K562 (cell line): Measurements from ENCODE around the gene SFR1. TPM values are rescaled to one million over a fixed set of nuclear protein-coding genes. Genes with fewer than 3 reads are reported as not detected.
A peak's percentile ranks its signal among the peaks of the same experiment; 100 is the strongest.

ENCODE experiments used
- CBFB ChIP-seq: sonication (generic); formaldehyde crosslinking; IDR thresholded peaks from 2 replicates; pipeline ENCODE4 v1.4.0; 2020; ENCODE audit warnings: mild to moderate bottlenecking, missing genetic modification reagents
- CBX8 ChIP-seq: fragments of 200-600 bp; sonication (generic); IDR thresholded peaks from 2 replicates; pipeline ENCODE4 v1.6.1; 2012; ENCODE audit warnings: borderline replicate concordance, mixed run types, low read depth, mild to moderate bottlenecking, moderate library complexity, mixed read lengths, low read length, control low read depth, inconsistent platforms; ENCODE audit not compliant: poor library complexity, severe bottlenecking; ENCODE audit errors: extremely low read depth
- CEBPG ChIP-seq, 3 experiments: fragments of 200-800 bp in 1 of 3; sonication (Bioruptor generic) in 1 of 3; sonication (generic) in 1 of 3; formaldehyde crosslinking in 1 of 3; IDR thresholded peaks in 2 of 3; conservative IDR thresholded peaks in 1 of 3; 2 replicates each; pipeline versions ENCODE4 v1.6.1 to v1.8.0; 2016 to 2022; ENCODE audit warnings: missing compliant biosample characterization in 2 of 3, missing genetic modification characterization in 2 of 3, mild to moderate bottlenecking in 1 of 3, missing genetic modification reagents in 1 of 3
- FOXJ2 ChIP-seq: fragments of 200-800 bp; sonication (Bioruptor generic); IDR thresholded peaks from 2 replicates; pipeline ENCODE4 v1.6.1; 2016; ENCODE audit warnings: missing genetic modification characterization, missing compliant biosample characterization
- FOXM1 ChIP-seq, 2 experiments: fragments of 450-650 bp in 1 of 2; sonication (generic) in 1 of 2; formaldehyde crosslinking in 1 of 2; IDR thresholded peaks; 2 replicates each; pipeline versions ENCODE4 v1.6.1 to v1.9.0; 2017 to 2022; ENCODE audit warnings: low read depth in 2 of 2, mild to moderate bottlenecking in 2 of 2, missing genetic modification reagents in 1 of 2, moderate library complexity in 1 of 2
- GABPA ChIP-seq: fragments of 200-800 bp; sonication (Bioruptor generic); conservative IDR thresholded peaks from 2 replicates; pipeline ENCODE4 v1.6.1; 2016; ENCODE audit warnings: low read depth, missing genetic modification characterization, missing compliant biosample characterization
- PRMT5 ChIP-seq: sonication (generic); formaldehyde crosslinking; IDR thresholded peaks from 2 replicates; pipeline ENCODE4 v1.5.0; 2020; ENCODE audit warnings: missing genetic modification reagents
- SRSF3 ChIP-seq: fragments of 200-400 bp; formaldehyde crosslinking; IDR thresholded peaks from 2 replicates; pipeline ENCODE4 v1.6.1; 2016; ENCODE audit warnings: mild to moderate bottlenecking, low read length, moderate library complexity; ENCODE audit not compliant: insufficient read depth
- TRIM24 ChIP-seq, 2 experiments: fragments of 450-650 bp; IDR thresholded peaks; 2 replicates each; pipeline ENCODE4 v1.6.1; 2016
- ZNF124 ChIP-seq: sonication (generic); formaldehyde crosslinking; IDR thresholded peaks from 2 replicates; pipeline ENCODE4 v1.8.1; 2022; ENCODE audit warnings: missing genetic modification reagents
- ZNF274 ChIP-seq: IDR thresholded peaks from 2 replicates; pipeline ENCODE4 v1.6.1; 2011; ENCODE audit warnings: low read depth, mild to moderate bottlenecking, low read length, moderate library complexity, borderline replicate concordance
- polyA plus RNA-seq, 8 experiments: library from polyadenylated mRNA; depleted of rRNA in 4 of 8; stranded (reverse) in 5 of 8; unstranded in 3 of 8; fragments of >200 nt; fragmentation: Nextera tagmentation in 2 of 8; fragmentation: Illumina TruSeq in 1 of 8; extraction: Ambion mirVana in 2 of 8; extraction: Trizol in 1 of 8; gene quantifications; 2 replicates each; pipeline versions ENCODE4 v1.2.1 to v1.2.3, GENCODE V29; 2011 to 2014; ENCODE audit warnings: inconsistent platforms in 1 of 8, missing spikeins in 1 of 8
- total RNA-seq, 7 experiments: library from RNA; depleted of rRNA in 6 of 7; stranded (reverse); fragments of >200 nt in 6 of 7; fragmentation: Illumina TruSeq in 2 of 7; extraction: Trizol in 2 of 7; gene quantifications; 2 replicates each; pipeline versions ENCODE4 v1.2.1 to v1.2.3, GENCODE V29; 2011 to 2021; ENCODE audit warnings: low replicate concordance in 1 of 7
- TF ChIP-seq, protein P1 (sequence below), 3 experiments: IDR thresholded peaks in 2 of 3; conservative IDR thresholded peaks in 1 of 3; 2 replicates each; pipeline ENCODE4 v1.5.1; 2011 to 2012; ENCODE audit warnings: low read length in 3 of 3, mild to moderate bottlenecking in 3 of 3, control low read depth in 2 of 3, improper control_type of control experiment in 1 of 3, inconsistent platforms in 1 of 3, low read depth in 1 of 3, mixed read lengths in 1 of 3, moderate library complexity in 1 of 3; ENCODE audit not compliant: insufficient read depth in 2 of 3
- TF ChIP-seq, protein P2 (sequence below): sonication (generic); formaldehyde crosslinking; IDR thresholded peaks from 2 replicates; pipeline ENCODE4 v1.8.0; 2022; ENCODE audit warnings: mild to moderate bottlenecking, missing genetic modification reagents
- TF ChIP-seq, protein P3 (sequence below): IDR thresholded peaks from 2 replicates; pipeline ENCODE4 v1.6.1; 2016; ENCODE audit warnings: missing genetic modification characterization, missing compliant biosample characterization
- TF ChIP-seq, protein P4 (sequence below): sonication (generic); formaldehyde crosslinking; IDR thresholded peaks from 2 replicates; pipeline ENCODE4 v1.5.0; 2020; ENCODE audit warnings: missing genetic modification reagents
- TF ChIP-seq, protein P5 (sequence below), 2 experiments: fragments of 450-650 bp in 1 of 2; sonication (generic) in 1 of 2; formaldehyde crosslinking in 1 of 2; IDR thresholded peaks in 1 of 2; conservative IDR thresholded peaks in 1 of 2; 2 replicates each; pipeline versions ENCODE4 v1.6.1 to v1.8.1; 2016 to 2023; ENCODE audit warnings: mild to moderate bottlenecking in 2 of 2, moderate library complexity in 2 of 2, inconsistent platforms in 1 of 2, missing genetic modification reagents in 1 of 2

The SFR1 gene
- total and polyA plus RNA-seq, 9 of the 15 experiments (the other 6 are each of a cell fraction or from before 2014, with no cell fraction given), result 4.3 to 18.7 (median 9.1) TPM

DNA sequence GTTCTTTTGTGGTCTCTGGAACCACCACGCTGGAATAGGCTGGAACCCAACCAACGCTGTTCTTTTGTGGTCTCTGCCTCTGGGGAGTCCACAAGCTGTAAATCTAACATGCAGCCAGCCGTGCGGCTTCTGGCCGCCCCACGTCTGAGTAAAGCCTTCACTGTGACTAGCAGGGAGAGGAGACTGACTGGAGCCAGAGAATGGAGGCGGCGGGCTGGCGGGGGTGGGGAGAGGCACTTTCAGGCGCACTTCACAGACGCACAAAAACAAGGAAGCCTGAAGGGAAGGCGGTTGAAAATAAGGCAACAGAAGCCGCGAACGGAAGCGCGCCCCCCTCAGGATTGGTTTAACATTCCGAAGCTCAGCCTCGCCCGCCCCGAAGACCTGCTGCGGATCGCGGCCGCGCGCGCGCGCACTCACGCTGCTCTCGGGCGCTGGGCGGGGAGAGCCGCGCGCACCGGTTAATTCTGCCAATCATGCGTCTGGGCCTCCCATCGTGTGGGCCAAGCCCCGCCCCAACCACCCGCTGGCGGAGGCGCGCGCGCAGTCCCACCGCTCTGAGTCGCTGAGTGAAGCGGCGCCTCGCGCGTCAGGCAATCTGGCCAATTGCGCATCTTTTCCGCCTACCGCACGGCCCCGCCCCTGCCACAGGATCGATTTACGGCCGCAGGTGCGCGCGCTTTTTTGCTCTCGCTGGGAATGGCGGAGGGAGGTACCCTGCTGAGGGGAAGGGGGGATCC is at the start of gene SFR1 (continued):
- TF ChIP-seq, protein P1, sequence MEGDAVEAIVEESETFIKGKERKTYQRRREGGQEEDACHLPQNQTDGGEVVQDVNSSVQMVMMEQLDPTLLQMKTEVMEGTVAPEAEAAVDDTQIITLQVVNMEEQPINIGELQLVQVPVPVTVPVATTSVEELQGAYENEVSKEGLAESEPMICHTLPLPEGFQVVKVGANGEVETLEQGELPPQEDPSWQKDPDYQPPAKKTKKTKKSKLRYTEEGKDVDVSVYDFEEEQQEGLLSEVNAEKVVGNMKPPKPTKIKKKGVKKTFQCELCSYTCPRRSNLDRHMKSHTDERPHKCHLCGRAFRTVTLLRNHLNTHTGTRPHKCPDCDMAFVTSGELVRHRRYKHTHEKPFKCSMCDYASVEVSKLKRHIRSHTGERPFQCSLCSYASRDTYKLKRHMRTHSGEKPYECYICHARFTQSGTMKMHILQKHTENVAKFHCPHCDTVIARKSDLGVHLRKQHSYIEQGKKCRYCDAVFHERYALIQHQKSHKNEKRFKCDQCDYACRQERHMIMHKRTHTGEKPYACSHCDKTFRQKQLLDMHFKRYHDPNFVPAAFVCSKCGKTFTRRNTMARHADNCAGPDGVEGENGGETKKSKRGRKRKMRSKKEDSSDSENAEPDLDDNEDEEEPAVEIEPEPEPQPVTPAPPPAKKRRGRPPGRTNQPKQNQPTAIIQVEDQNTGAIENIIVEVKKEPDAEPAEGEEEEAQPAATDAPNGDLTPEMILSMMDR (IDR thresholded peaks at IDR 0.05 in 2 of 3, conservative IDR thresholded peaks at IDR 0.05 in 1 of 3; ENCODE audit: insufficient read depth in 2 of 3, low read depth in 1 of 3, low read length in 3 of 3), result peak; percentile 45 to 65 (median 64)
- TF ChIP-seq PRMT5 (CRISPR knock-in tag), result no peak
- TF ChIP-seq ZNF124, result no peak
- TF ChIP-seq, protein P2, sequence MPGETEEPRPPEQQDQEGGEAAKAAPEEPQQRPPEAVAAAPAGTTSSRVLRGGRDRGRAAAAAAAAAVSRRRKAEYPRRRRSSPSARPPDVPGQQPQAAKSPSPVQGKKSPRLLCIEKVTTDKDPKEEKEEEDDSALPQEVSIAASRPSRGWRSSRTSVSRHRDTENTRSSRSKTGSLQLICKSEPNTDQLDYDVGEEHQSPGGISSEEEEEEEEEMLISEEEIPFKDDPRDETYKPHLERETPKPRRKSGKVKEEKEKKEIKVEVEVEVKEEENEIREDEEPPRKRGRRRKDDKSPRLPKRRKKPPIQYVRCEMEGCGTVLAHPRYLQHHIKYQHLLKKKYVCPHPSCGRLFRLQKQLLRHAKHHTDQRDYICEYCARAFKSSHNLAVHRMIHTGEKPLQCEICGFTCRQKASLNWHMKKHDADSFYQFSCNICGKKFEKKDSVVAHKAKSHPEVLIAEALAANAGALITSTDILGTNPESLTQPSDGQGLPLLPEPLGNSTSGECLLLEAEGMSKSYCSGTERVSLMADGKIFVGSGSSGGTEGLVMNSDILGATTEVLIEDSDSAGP (CRISPR knock-in tag), result no peak
- TF ChIP-seq ZNF274, result no peak
- peak; percentile 30; the same call in 1 of the 2 replicates for TF ChIP-seq FOXM1 (IDR thresholded peaks at IDR 0.05; ENCODE audit: low read depth)
- no peak for TF ChIP-seq FOXM1 (CRISPR knock-in tag; IDR thresholded peaks at IDR 0.05; ENCODE audit: low read depth)
- TF ChIP-seq FOXJ2 (tag), result no peak; the same call in 1 of the 2 replicates
- TF ChIP-seq CBFB, result no peak
- TF ChIP-seq TRIM24 (IDR thresholded peaks at IDR 0.05), result no peak
- TF ChIP-seq CBX8, result no peak
- TF ChIP-seq, protein P3, sequence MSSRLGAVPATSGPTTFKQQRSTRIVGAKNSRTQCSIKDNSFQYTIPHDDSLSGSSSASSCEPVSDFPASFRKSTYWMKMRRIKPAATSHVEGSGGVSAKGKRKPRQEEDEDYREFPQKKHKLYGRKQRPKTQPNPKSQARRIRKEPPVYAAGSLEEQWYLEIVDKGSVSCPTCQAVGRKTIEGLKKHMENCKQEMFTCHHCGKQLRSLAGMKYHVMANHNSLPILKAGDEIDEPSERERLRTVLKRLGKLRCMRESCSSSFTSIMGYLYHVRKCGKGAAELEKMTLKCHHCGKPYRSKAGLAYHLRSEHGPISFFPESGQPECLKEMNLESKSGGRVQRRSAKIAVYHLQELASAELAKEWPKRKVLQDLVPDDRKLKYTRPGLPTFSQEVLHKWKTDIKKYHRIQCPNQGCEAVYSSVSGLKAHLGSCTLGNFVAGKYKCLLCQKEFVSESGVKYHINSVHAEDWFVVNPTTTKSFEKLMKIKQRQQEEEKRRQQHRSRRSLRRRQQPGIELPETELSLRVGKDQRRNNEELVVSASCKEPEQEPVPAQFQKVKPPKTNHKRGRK (tag), result no peak
- 0 out of 2 replicates have a peak, but pooled peaks have one; percentile 42 for TF ChIP-seq GABPA (tag)
- TF ChIP-seq, protein P4, sequence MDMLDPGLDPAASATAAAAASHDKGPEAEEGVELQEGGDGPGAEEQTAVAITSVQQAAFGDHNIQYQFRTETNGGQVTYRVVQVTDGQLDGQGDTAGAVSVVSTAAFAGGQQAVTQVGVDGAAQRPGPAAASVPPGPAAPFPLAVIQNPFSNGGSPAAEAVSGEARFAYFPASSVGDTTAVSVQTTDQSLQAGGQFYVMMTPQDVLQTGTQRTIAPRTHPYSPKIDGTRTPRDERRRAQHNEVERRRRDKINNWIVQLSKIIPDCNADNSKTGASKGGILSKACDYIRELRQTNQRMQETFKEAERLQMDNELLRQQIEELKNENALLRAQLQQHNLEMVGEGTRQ, result no peak
- no peak for TF ChIP-seq SRSF3
- no peak for TF ChIP-seq CEBPG (CRISPR knock-in tag; IDR thresholded peaks at IDR 0.05)
- TF ChIP-seq CEBPG (tag; conservative IDR thresholded peaks at IDR 0.05 in 1 of 2, IDR thresholded peaks at IDR 0.05 in 1 of 2), result no peak
- TF ChIP-seq, protein P5, sequence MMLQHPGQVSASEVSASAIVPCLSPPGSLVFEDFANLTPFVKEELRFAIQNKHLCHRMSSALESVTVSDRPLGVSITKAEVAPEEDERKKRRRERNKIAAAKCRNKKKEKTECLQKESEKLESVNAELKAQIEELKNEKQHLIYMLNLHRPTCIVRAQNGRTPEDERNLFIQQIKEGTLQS (IDR thresholded peaks at IDR 0.05), result no peak
- TF ChIP-seq, protein P5 (CRISPR knock-in tag; conservative IDR thresholded peaks at IDR 0.05), result 0 out of 2 replicates have a peak, but pooled peaks have one; percentile 22
